GM18498 (cell line): Measurements from ENCODE around the gene ASB3.
"Not testable (repeated sequence)": the region's sequence is repeated elsewhere in the genome, so short reads cannot be mapped to it uniquely, and the experiment has no call there.

Source experiments
- ATAC-seq: cut with Tn5 transposase; IDR thresholded peaks from one replicate; pipeline ENCODE4 v1.9.1; 2021; ENCODE audit warnings: mild to moderate bottlenecking, moderate library complexity; ENCODE audit not compliant: unreplicated experiment

The ASB3 gene

DNA sequence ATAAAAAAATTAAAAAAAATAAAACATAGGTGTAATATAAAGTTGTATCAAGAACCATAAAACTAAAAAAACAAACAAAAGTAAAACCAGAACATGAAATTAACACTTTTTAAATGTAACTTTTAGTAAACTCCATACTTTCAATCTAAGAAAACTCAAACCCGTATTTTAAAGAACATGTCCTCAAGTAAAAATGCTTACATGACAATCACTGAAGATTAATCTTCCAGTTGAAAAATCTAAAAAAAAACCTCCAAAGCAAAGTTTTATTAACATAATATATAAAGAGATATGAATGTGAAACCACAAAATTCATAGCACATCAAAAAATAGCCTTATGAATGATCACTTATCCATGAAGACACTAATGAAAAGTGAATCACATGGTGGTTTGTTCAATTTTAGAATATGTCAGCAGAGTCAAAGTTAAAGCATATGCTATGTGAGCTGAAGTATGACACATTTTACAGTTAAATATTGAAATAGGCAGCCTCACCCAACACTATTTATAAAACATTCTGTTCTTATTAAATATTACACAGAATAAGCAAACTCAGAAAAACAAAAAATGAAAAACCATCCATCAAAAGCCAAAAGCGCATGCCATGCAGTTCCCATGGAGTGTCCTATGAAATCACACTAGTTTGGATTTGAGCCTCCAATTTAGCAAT lies 42.2 kb downstream of the ASB3 start:
- ATAC-seq: no peak

DNA sequence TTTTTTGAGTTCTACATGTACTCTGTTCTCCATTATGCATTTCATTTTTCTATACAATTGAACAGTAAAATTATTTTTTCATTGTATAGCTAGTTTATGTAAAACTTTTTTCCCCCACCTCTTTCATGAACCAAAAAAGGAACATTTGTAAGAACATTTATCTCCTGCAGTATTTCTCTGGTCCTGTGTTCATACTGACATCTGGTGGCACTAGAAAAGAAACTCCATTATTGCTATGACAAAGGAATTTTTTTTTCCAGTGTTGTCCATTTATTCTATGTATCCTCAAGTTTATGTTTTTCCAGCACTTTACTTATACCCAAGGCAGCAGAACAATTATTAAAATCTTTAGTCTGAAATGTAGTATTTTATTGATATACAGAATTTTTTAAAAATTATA lies 46.6 kb downstream of the ASB3 start:
- ATAC-seq: no peak

GRCh38 chr2:53739032-53739431 lies 47.7 kb downstream of the ASB3 start:
- ATAC-seq: no peak

- no peak for ATAC-seq
Observed at GRCh38 chr2:53737091-53737490, 49.7 kb downstream of the ASB3 start.

- no peak for ATAC-seq
Observed at GRCh38 chr2:53729143-53729762, 57.5 kb downstream of the ASB3 start.

DNA sequence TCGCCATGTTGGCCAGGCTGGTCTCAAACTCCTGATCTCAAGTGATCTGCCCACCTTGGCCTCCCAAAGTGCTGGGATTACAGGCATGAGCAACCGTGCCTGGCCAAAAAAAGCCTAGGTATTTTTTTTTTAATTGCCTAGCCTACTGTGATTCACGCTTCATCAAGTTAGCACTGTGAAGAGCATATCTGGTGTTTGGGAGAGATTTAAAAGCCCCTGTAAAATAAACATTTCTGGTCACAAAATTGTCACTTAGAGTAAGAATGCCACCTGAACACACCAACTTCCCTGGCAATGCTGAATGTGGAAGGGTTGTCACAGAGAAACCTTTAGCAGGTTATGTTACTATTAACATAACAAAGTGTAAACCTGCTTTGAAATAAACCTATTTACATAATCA lies 58.8 kb downstream of the ASB3 start:
- no peak for ATAC-seq

- ATAC-seq: peak; percentile 51
Observed at GRCh38 chr2:53725662-53726061, 61.1 kb downstream of the ASB3 start.

DNA sequence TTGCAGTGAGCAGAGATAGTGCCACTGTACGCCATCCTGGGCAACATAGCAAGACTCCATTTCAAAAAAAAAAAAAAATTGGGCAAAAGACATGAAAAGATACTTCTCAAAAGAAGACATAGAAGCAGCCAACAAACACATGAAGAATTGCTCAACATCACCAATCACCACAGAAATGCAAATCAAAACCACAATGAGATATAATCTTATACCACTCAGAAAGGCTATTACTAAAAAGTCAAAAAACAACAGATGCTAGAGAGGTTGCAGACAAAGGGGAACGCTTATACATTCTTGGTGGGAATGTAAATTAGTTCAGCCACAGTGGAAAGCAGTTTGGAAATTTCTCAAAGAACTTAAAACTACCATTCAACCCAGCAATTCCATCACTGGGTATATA lies 62.2 kb downstream of the ASB3 start:
- ATAC-seq: no peak

GRCh38 chr2:53720944-53721343 lies 65.8 kb downstream of the ASB3 start:
- ATAC-seq: not testable (repeated sequence)

- no peak for ATAC-seq
Observed at GRCh38 chr2:53715568-53715967, 71.2 kb downstream of the ASB3 start.

- no peak for ATAC-seq
Observed at GRCh38 chr2:53711271-53711780, 75.4 kb downstream of the ASB3 start.

- ATAC-seq: no peak
Observed at GRCh38 chr2:53708988-53709387, 77.8 kb downstream of the ASB3 start.

- no peak for ATAC-seq
Observed at GRCh38 chr2:53701221-53701620, 85.5 kb downstream of the ASB3 start.

GRCh38 chr2:53697686-53698085 lies 89.1 kb downstream of the ASB3 start:
- ATAC-seq: no peak

- no peak for ATAC-seq
Observed at GRCh38 chr2:53697092-53697491, 89.7 kb downstream of the ASB3 start.

DNA sequence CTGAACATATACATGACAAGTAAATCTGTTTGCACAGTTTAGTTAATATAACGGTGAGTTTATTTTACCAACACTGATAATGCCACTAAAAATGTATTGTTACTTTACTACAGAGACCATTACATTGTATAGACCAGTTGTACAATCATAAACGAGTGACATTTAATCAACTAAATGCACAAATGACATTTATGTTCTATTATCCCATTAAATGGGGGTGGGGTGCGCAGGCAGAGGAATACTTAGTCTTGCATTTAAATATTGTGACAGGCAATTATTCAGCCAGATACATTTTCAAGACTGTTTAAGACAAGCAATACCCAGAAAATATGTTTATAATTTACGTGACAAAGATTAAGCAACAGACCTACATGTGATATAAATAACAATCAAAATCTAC lies 91.2 kb downstream of the ASB3 start:
- no peak for ATAC-seq

DNA sequence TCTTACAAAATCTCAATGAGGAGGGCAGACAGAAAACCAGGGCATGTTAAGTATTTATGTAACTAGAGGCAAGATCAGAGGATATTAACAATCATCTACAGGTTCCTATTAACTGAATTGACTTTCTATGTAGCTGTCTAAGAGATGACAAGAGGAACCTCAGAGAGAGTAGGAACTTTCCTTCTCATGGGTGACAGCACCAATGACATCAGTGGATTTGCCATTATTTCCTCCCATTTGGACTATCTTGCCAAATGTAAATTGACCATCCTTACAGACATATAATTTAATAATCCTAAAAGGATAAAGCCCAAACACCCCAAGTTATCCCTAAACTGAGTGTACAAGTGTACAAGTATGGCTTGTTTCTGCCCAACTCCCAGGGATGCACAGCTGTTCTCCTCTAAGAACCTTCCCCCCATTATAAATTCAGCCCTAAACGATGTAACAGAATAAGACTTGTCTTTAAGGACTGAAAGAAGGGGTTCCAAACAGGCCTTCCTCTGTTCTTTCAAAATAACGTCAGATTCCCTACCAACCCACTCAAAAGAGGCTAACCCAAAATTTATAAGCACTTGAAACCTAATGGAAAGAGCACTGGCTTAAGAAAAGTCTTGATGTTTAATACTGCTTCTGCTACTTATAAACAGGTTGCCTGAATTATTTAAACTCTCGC lies 92.5 kb downstream of the ASB3 start:
- ATAC-seq: no peak

GRCh38 chr2:53690876-53691275 lies 95.9 kb downstream of the ASB3 start:
- ATAC-seq: no peak

DNA sequence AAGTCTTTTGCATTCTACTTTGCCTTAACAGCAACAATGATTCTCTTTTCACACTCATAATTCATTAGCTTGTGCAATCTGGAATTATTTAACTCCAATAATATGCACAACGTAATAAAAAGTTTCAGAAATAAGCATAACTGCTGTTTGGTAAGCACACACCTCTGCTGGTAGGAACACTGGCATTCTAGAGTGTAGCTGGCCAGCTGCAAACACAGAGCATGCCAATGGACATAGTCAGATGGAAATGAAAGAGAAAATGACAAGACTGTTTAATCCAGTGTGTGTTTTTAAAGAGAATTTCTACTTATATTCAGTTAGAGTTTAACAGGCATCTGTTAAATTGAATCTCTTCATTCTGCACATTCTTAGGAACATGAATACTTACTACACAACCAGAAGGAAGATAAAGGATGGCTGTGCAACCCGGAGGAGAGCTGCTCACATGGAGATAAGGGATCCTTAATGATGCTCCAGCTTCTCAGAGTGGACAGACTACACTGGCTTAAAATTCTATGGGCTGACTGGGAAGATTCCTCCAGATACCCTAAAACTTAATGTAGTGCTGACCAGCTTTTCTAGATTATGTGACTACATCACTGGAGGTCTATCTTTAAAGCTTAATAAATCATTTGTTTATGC lies 113.8 kb downstream of the ASB3 start:
- ATAC-seq: no peak

DNA sequence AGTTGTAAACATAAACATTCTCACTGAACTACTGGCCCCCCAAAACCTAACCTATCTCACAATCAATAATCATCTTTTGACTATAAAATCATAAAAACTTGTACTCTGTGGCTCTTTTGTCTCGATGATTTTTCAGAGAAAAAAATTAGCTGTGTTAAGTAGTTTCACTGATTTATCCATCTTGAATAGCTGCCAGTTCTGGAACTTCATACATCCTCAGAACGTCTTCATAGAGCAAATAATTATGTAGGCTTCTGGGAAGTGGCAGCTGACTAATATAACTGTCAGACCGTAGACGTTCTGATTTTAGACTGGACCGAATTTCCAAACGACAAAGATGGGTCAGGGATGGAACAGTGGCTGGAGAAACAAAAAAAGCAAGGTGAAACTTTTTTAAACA lies 116.4 kb downstream of the ASB3 start:
- ATAC-seq: no peak

DNA sequence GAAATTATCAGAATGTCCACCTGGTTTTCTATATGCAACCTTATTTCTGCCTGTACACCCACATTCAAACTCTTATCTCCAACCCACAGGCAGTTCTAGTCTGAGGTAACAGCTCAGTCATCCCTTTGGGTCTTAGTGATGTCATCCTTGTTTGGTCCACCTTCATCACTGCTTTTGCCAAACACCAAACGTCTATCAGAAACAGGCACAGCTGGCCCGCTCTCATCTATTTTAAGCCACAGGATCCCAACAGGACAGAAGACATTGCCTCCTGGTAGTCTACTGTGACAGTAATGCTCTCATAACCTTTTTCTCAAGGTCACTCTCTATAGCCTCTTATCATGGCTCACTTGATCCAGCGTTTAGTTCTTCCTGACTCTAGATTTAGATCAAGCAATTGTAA lies 118.1 kb downstream of the ASB3 start:
- ATAC-seq: no peak

- ATAC-seq: not testable (repeated sequence)
Observed at GRCh38 chr2:53667130-53667529, 119.6 kb downstream of the ASB3 start.
